ENCODE data around the gene NUDT7.
A peak's percentile ranks its signal among the peaks of the same experiment; 100 is the strongest.

Gene NUDT7
- 2.2 to 3.3 reads per million in 2 donors for total RNA-seq

GRCh38 chr16:77722309-77723107, at the start of gene NUDT7:
Gene NUDT7 (plus strand): TSS chr16:77722514. CDS start chr16:77722583, 69 bp downstream.
- peak; percentile 85 to 95 (median 94) for DNase-seq

- DNase-seq: no peak
These were observed 47.4 kb upstream of the NUDT7 start for GRCh38 chr16:77674888-77675287.

GRCh38 chr16:77675464-77676324, 46.6 kb upstream of the NUDT7 start:
- DNase-seq: peak in 4 of 5 experiments; percentile 21 to 64 (median 35)

GRCh38 chr16:77677129-77677528, 45.2 kb upstream of the NUDT7 start:
- no peak for DNase-seq

- no peak for DNase-seq
These were observed 42.9 kb upstream of the NUDT7 start for GRCh38 chr16:77679391-77679790.

- peak in 1 of 5 experiments; percentile 35 for DNase-seq
These were observed 42.4 kb upstream of the NUDT7 start for GRCh38 chr16:77679901-77680300.

- no peak for DNase-seq
These were observed 41.8 kb upstream of the NUDT7 start for GRCh38 chr16:77680496-77680895.

- no peak for DNase-seq
These were observed 39.7 kb upstream of the NUDT7 start for GRCh38 chr16:77682586-77682985.

GRCh38 chr16:77683397-77684180, 38.7 kb upstream of the NUDT7 start:
- no peak for DNase-seq

GRCh38 chr16:77684181-77684526, 38.2 kb upstream of the NUDT7 start:
- no peak for DNase-seq

GRCh38 chr16:77686385-77686784, 35.9 kb upstream of the NUDT7 start:
- no peak for DNase-seq

- DNase-seq: no peak
These were observed 32.3 kb upstream of the NUDT7 start for GRCh38 chr16:77689971-77690370.

- no peak for DNase-seq
These were observed 31.9 kb upstream of the NUDT7 start for GRCh38 chr16:77690416-77690815.

GRCh38 chr16:77692612-77693011, 29.7 kb upstream of the NUDT7 start:
- no peak for DNase-seq

GRCh38 chr16:77696149-77696548, 26.2 kb upstream of the NUDT7 start:
- DNase-seq: no peak

- no peak for DNase-seq
These were observed 21.5 kb upstream of the NUDT7 start for GRCh38 chr16:77700846-77701245.

- no peak for DNase-seq
These were observed 17.0 kb upstream of the NUDT7 start for GRCh38 chr16:77705351-77705750.

- DNase-seq: no peak
These were observed 11.1 kb upstream of the NUDT7 start for GRCh38 chr16:77711179-77711578.

GRCh38 chr16:77711775-77712174, 10.5 kb upstream of the NUDT7 start:
- DNase-seq: no peak

- DNase-seq: no peak
These were observed 7.2 kb upstream of the NUDT7 start for GRCh38 chr16:77715145-77715544.

GRCh38 chr16:77721752-77722308, 484 bp upstream of the NUDT7 start:
- DNase-seq: no peak

- peak in 1 of 5 experiments; percentile 45 for DNase-seq
These were observed 797 bp downstream of the NUDT7 start for GRCh38 chr16:77723108-77723514.

GRCh38 chr16:77724174-77724573, 1.9 kb downstream of the NUDT7 start:
- no peak for DNase-seq
